HEK293 (cell line): ENCODE measurements around the gene SEC24C.

Experiments used
- CTCF ChIA-PET: fragments of 350-600 bp; formaldehyde crosslinking; extraction: SDS; loops from one replicate; lab custom pipeline; 2021; ENCODE audit warnings: antibody characterized with exemption; lab: Yijun Ruan, JAX
- POLR2A ChIA-PET: fragments of 300-600 bp; formaldehyde crosslinking; extraction: SDS; loops from one replicate; lab custom pipeline; 2020; ENCODE audit warnings: antibody characterized with exemption, inconsistent platforms; lab: Yijun Ruan, JAX
- H3K27ac ChIP-seq: fragments of 200-500 bp; sonication (Bioruptor generic); 2 replicates; pipeline ENCODE4 v1.5.1; 2014; ENCODE audit warnings: low read depth, low read length, control low read depth, inconsistent platforms; ENCODE audit errors: extremely low read depth
- H3K36me3 ChIP-seq, 2 experiments: fragments of 200-500 bp in 1 of 2; sonication (Bioruptor generic) in 1 of 2; 1 replicate in 1 of 2; 2 replicates in 1 of 2; pipeline ENCODE4 v1.5.1; 2014 to 2017; ENCODE audit warnings: inconsistent platforms in 2 of 2, low read length in 2 of 2; ENCODE audit not compliant: control insufficient read depth in 2 of 2, insufficient read depth in 1 of 2
- H3K4me1 ChIP-seq: fragments of 200-500 bp; sonication (Bioruptor generic); 2 replicates; pipeline ENCODE4 v1.5.1; 2014; ENCODE audit warnings: mild to moderate bottlenecking, low read length, inconsistent platforms; ENCODE audit not compliant: control insufficient read depth, insufficient read depth
- H3K4me3 ChIP-seq: 2 replicates; pipeline ENCODE4 v1.5.1; 2011; ENCODE audit warnings: low read depth, mild to moderate bottlenecking, control low read depth, low read length, moderate library complexity
- H3K9me3 ChIP-seq: fragments of 200-500 bp; sonication (Bioruptor generic); 2 replicates; pipeline ENCODE4 v1.5.1; 2014; ENCODE audit warnings: low read depth, low read length, inconsistent platforms; ENCODE audit not compliant: control insufficient read depth, insufficient read depth
- GLI4 ChIP-seq: fragments of 450-650 bp; formaldehyde crosslinking; IDR thresholded peaks from 2 replicates; pipeline ENCODE4 v1.5.1; 2016; ENCODE audit warnings: missing biosample characterization, missing genetic modification characterization
- GLIS1 ChIP-seq: fragments of 450-650 bp; formaldehyde crosslinking; IDR thresholded peaks from 2 replicates; pipeline ENCODE4 v1.5.1; 2016; ENCODE audit warnings: missing biosample characterization, missing genetic modification characterization
- MEIS1 ChIP-seq: sonication (generic); formaldehyde crosslinking; IDR thresholded peaks from 2 replicates; pipeline ENCODE4 v1.8.1; 2022; ENCODE audit warnings: missing genetic modification reagents, mild to moderate bottlenecking, borderline replicate concordance
- PRDM2 ChIP-seq: fragments of 450-650 bp; formaldehyde crosslinking; IDR thresholded peaks from 2 replicates; pipeline ENCODE4 v1.5.1; 2016; ENCODE audit warnings: missing biosample characterization, missing genetic modification characterization, borderline replicate concordance
- SP7 ChIP-seq: fragments of 450-650 bp; formaldehyde crosslinking; IDR thresholded peaks from 2 replicates; pipeline ENCODE4 v1.5.1; 2016; ENCODE audit warnings: missing biosample characterization, missing genetic modification characterization
- WT1 ChIP-seq: fragments of 450-650 bp; formaldehyde crosslinking; IDR thresholded peaks from 2 replicates; pipeline ENCODE4 v1.5.1; 2016; ENCODE audit warnings: missing biosample characterization, missing genetic modification characterization
- YY1 ChIP-seq: fragments of 450-650 bp; formaldehyde crosslinking; IDR thresholded peaks from 2 replicates; pipeline ENCODE4 v1.5.1; 2018; ENCODE audit warnings: missing biosample characterization, missing genetic modification characterization
- ZFP69B ChIP-seq: fragments of 450-650 bp; formaldehyde crosslinking; IDR thresholded peaks from 2 replicates; pipeline ENCODE4 v1.5.1; 2016; ENCODE audit warnings: missing biosample characterization, missing genetic modification characterization
- ZNF280C ChIP-seq: fragments of 450-650 bp; formaldehyde crosslinking; IDR thresholded peaks from 2 replicates; pipeline ENCODE4 v1.5.1; 2016; ENCODE audit warnings: missing biosample characterization, missing genetic modification characterization
- ZNF341 ChIP-seq: fragments of 450-650 bp; formaldehyde crosslinking; IDR thresholded peaks from 2 replicates; pipeline ENCODE4; 2016; ENCODE audit warnings: low read depth, missing biosample characterization, missing genetic modification characterization
- ZNF350 ChIP-seq: fragments of 450-650 bp; formaldehyde crosslinking; IDR thresholded peaks from 2 replicates; pipeline ENCODE4 v1.5.0; 2017; ENCODE audit warnings: missing biosample characterization, mild to moderate bottlenecking, missing genetic modification characterization
- ZNF600 ChIP-seq: fragments of 450-650 bp; formaldehyde crosslinking; IDR thresholded peaks from 2 replicates; pipeline ENCODE4 v1.5.1; 2016; ENCODE audit warnings: missing biosample characterization, missing genetic modification characterization
- ZNF629 ChIP-seq: fragments of 450-650 bp; formaldehyde crosslinking; IDR thresholded peaks from 2 replicates; pipeline ENCODE4 v1.5.1; 2017; ENCODE audit warnings: missing biosample characterization, missing genetic modification characterization
- ZNF660 ChIP-seq: fragments of 450-650 bp; IDR thresholded peaks from 2 replicates; pipeline ENCODE4 v1.5.1; 2018; ENCODE audit warnings: missing biosample characterization, mild to moderate bottlenecking, missing genetic modification characterization
- ZSCAN5A ChIP-seq: fragments of 450-650 bp; formaldehyde crosslinking; IDR thresholded peaks from 2 replicates; pipeline ENCODE4 v1.5.1; 2016; ENCODE audit warnings: missing biosample characterization, missing genetic modification characterization

SEC24C gene

GRCh38 chr10:73801253-73801590 lies 57.0 kb downstream of the SEC24C start:
- TF ChIP-seq GLIS1 (no peak), GLI4 (tag by site-specific recombination) (no peak), ZNF600 (tag by site-specific recombination) (peak; percentile 64), WT1 (no peak)
- H3K4me1 ChIP-seq, result no peaks in the 10 kb centered on the region
- ChIA-PET POLR2A (interaction anchor here (2.6 kb wide), 1 partner anchor 8 kb away, joined by 15 read pairs; no protein-coding TSS in a partner anchor), CTCF (interaction anchor here (0.6 kb wide), 1 partner anchor 8 kb away, joined by 3 read pairs; no protein-coding TSS in a partner anchor)
- H3K36me3 ChIP-seq, result peaks cover 22 to 97% of the 10 kb centered on the region in 2 experiments
- H3K4me3 ChIP-seq, result no peak overlapping the region
- no peak overlapping the region for H3K27ac ChIP-seq
- H3K9me3 ChIP-seq, result no peaks in the 10 kb centered on the region

- no peaks in the 10 kb centered on the region for H3K4me1 ChIP-seq
- TF ChIP-seq ZSCAN5A (tag by site-specific recombination), result no peak
- no peak for TF ChIP-seq YY1 (tag by site-specific recombination)
- no peak for TF ChIP-seq ZNF350
- TF ChIP-seq ZNF341 (tag by site-specific recombination), result no peak
- no peak for TF ChIP-seq GLIS1
- TF ChIP-seq SP7, result no peak
- TF ChIP-seq PRDM2 (tag by site-specific recombination), result no peak
- TF ChIP-seq ZFP69B (tag by site-specific recombination), result no peak
- TF ChIP-seq ZNF629 (tag by site-specific recombination), result no peak
- no peak for TF ChIP-seq MEIS1 (CRISPR knock-in tag)
- TF ChIP-seq ZNF660, result no peak
- TF ChIP-seq ZNF280C, result no peak
- no peaks in the 10 kb centered on the region for H3K9me3 ChIP-seq
- no peak overlapping the region for H3K4me3 ChIP-seq
- H3K36me3 ChIP-seq, result peaks cover 26 to 97% of the 10 kb centered on the region in 2 experiments
- ChIA-PET CTCF (interaction anchor here (0.6 kb wide), 1 partner anchor 297 kb away, joined by 3 read pairs; no protein-coding TSS in a partner anchor), POLR2A (no interaction called here)
- H3K27ac ChIP-seq, result no peak overlapping the region
These were observed 58.3 kb downstream of the SEC24C start for GRCh38 chr10:73802276-73802991.
